Suppressor macrophage (primary cell): ENCODE data around the gene TADA2B.

ENCODE experiments used
- DNase-seq, 4 experiments: peaks; one replicate each; pipeline ENCODE4 v3.0.0-alpha.2; 2020 to 2022

Gene TADA2B

GRCh38 chr4:7017446-7018048 lies 25.6 kb upstream of the TADA2B start:
- DNase-seq: no peak

GRCh38 chr4:7018281-7018680 lies 24.9 kb upstream of the TADA2B start:
- DNase-seq: no peak

- DNase-seq: no peak
Measured at GRCh38 chr4:7019367-7019766, 23.8 kb upstream of the TADA2B start.

- DNase-seq: no peak
Measured at GRCh38 chr4:7020290-7020689, 22.9 kb upstream of the TADA2B start.

- DNase-seq: no peak
Measured at GRCh38 chr4:7020856-7021255, 22.3 kb upstream of the TADA2B start.

GRCh38 chr4:7021355-7021754 lies 21.8 kb upstream of the TADA2B start:
- no peak for DNase-seq

GRCh38 chr4:7021930-7022664 lies 21.1 kb upstream of the TADA2B start:
- no peak for DNase-seq

- no peak for DNase-seq
Measured at GRCh38 chr4:7023486-7023885, 19.7 kb upstream of the TADA2B start.

GRCh38 chr4:7023901-7024300 lies 19.3 kb upstream of the TADA2B start:
- no peak for DNase-seq

- DNase-seq: no peak
Measured at GRCh38 chr4:7024336-7024890, 18.8 kb upstream of the TADA2B start.

- DNase-seq: no peak
Measured at GRCh38 chr4:7025040-7025602, 18.1 kb upstream of the TADA2B start.

GRCh38 chr4:7026107-7026506 lies 17.1 kb upstream of the TADA2B start:
- DNase-seq: no peak

- no peak for DNase-seq
Measured at GRCh38 chr4:7027284-7027683, 15.9 kb upstream of the TADA2B start.

GRCh38 chr4:7027913-7028312 lies 15.3 kb upstream of the TADA2B start:
- no peak for DNase-seq

- DNase-seq: no peak
Measured at GRCh38 chr4:7029212-7029611, 14.0 kb upstream of the TADA2B start.

GRCh38 chr4:7029921-7030320 lies 13.3 kb upstream of the TADA2B start:
- no peak for DNase-seq

- no peak for DNase-seq
Measured at GRCh38 chr4:7030856-7031255, 12.3 kb upstream of the TADA2B start.

GRCh38 chr4:7031558-7032449 lies 11.4 kb upstream of the TADA2B start:
- no peak for DNase-seq

GRCh38 chr4:7032596-7032995 lies 10.6 kb upstream of the TADA2B start:
- no peak for DNase-seq

GRCh38 chr4:7034262-7035081 lies 8.7 kb upstream of the TADA2B start:
- DNase-seq: no peak

- DNase-seq: no peak
Measured at GRCh38 chr4:7037425-7037824, 5.7 kb upstream of the TADA2B start.

- DNase-seq: peak in 2 of 4 experiments; percentile 59 to 64
Measured at GRCh38 chr4:7040765-7041164, 2.4 kb upstream of the TADA2B start.
